ENCODE results near the gene GTPBP3. TPM values are rescaled to one million over a fixed set of nuclear protein-coding genes. Genes with fewer than 3 reads are reported as not detected.

The GTPBP3 gene
- total and polyA plus RNA-seq, 2 experiments from 2014 or later, result 25.4 to 67.8 TPM

DNA sequence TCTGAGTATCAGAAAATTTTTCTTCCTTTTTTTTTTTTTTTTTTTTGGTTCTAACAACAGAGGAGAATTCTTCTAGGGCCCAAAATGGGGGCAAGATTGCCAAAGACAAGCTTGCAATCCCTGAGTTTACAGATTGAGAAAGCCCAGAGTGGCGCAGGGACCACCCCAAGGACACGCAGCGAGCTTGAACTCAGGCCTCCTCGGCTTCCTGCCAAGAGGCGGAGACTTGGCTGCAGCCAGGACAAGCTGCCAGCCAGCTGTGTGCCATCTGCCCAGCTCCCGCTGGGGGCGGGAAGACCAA is 32.2 kb upstream of the GTPBP3 start (continued):
- TF ChIP-seq, protein P1, sequence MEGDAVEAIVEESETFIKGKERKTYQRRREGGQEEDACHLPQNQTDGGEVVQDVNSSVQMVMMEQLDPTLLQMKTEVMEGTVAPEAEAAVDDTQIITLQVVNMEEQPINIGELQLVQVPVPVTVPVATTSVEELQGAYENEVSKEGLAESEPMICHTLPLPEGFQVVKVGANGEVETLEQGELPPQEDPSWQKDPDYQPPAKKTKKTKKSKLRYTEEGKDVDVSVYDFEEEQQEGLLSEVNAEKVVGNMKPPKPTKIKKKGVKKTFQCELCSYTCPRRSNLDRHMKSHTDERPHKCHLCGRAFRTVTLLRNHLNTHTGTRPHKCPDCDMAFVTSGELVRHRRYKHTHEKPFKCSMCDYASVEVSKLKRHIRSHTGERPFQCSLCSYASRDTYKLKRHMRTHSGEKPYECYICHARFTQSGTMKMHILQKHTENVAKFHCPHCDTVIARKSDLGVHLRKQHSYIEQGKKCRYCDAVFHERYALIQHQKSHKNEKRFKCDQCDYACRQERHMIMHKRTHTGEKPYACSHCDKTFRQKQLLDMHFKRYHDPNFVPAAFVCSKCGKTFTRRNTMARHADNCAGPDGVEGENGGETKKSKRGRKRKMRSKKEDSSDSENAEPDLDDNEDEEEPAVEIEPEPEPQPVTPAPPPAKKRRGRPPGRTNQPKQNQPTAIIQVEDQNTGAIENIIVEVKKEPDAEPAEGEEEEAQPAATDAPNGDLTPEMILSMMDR (conservative IDR thresholded peaks at IDR 0.05; ENCODE audit: low read depth in 2 of 2), result no peak

DNA sequence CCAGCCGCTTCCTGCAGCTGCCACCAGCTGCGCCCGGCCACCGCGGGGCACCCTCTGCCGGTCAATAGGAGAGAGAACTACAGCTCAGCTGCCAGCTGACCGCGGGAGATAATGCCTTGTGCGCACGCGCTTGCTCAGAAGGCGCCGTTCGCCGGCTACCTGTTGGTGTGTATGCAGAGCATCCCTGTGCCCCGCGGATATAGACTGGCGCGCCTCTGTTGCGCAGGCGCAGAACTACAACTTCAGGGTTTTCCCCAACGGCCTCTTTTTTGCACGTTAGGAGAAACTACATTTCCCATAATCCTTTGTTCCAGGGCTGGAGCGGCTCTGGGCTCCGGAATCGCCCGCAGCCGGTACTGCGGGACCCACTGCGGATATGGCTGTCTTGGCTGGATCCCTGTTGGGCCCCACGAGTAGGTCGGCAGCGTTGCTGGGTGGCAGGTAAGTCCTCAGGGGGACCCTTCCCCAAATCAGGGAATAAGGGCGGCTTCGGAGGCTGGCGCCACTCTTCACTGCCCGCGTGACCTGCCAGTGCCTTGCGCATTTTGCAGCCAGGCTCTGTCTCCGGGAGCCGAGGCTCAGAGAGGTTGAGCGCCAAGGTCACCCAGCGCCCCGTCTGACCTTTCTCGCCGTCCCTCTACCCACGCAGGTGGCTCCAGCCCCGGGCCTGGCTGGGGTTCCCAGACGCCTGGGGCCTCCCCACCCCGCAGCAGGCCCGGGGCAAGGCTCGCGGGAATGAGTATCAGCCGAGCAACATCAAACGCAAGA is 31.7 kb upstream of the GTPBP3 start, which contains the start of gene MRPL34:
TSS of gene MRPL34 (plus strand) at position 356 of the 768 bp plus-strand sequence. CDS start at position 377, 21 bp downstream.
- Mint-ChIP-seq H3K27me3 (ENCODE audit: insufficient read depth, low read depth, poor library complexity) (peaks cover 31% of the 10 kb centered on the region), H3K9me3 (no peaks in the 10 kb centered on the region; the same call in 1 of the 3 replicates), H3K4me3 (peak within 1 kb of the TSS; percentile 95), H3K27ac (peak within 1 kb of the TSS; percentile 97), H3K36me3 (ENCODE audit: low read depth) (peaks cover 10% of the 10 kb centered on the region), H3K4me1 (peaks cover 41% of the 10 kb centered on the region)
- Histone ChIP-seq H3K27ac (ENCODE audit: low read depth) (peak within 1 kb of the TSS; percentile 92), H4K20me1 (replicated peaks; ENCODE audit: insufficient read depth) (peaks cover 10% of the 10 kb centered on the region), H3K79me2 (replicated peaks; ENCODE audit: insufficient read depth) (peaks cover 20% of the 10 kb centered on the region), H3K4me2 (peak within 1 kb of the TSS; percentile 79), H3K4me1 (ENCODE audit: insufficient read depth) (peaks cover 44% of the 10 kb centered on the region), H3K4me3 (peak within 1 kb of the TSS; percentile 91), H3K27me3 (ENCODE audit: insufficient read depth) (no peaks in the 10 kb centered on the region), H2AFZ (peak within 1 kb of the TSS; percentile 11; the same call in 1 of the 2 replicates), H3F3A (replicated peaks; ENCODE audit: low read depth) (peaks cover 44% of the 10 kb centered on the region), H3K9me2 (ENCODE audit: insufficient read depth) (no peaks in the 10 kb centered on the region), H3K36me3 (ENCODE audit: insufficient read depth) (no peaks in the 10 kb centered on the region)
- TF ChIP-seq, protein P2, sequence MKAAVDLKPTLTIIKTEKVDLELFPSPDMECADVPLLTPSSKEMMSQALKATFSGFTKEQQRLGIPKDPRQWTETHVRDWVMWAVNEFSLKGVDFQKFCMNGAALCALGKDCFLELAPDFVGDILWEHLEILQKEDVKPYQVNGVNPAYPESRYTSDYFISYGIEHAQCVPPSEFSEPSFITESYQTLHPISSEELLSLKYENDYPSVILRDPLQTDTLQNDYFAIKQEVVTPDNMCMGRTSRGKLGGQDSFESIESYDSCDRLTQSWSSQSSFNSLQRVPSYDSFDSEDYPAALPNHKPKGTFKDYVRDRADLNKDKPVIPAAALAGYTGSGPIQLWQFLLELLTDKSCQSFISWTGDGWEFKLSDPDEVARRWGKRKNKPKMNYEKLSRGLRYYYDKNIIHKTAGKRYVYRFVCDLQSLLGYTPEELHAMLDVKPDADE (IDR thresholded peaks at IDR 0.05), result peak; percentile 67; the same call in 1 of the 2 replicates
- TF ChIP-seq, protein P1 (conservative IDR thresholded peaks at IDR 0.05; ENCODE audit: low read depth in 2 of 2), result peak; percentile 65 to 74
- TF ChIP-seq EZH2 (IDR thresholded peaks at IDR 0.05; ENCODE audit: low read depth, unreplicated experiment) (no peak), POLR2AphosphoS5 (IDR thresholded peaks at IDR 0.05; ENCODE audit: low read depth) (peak; percentile 79)
- DNase-seq (ENCODE audit: low spot score), result peak; percentile 99
- peak; percentile 43 for ATAC-seq

DNA sequence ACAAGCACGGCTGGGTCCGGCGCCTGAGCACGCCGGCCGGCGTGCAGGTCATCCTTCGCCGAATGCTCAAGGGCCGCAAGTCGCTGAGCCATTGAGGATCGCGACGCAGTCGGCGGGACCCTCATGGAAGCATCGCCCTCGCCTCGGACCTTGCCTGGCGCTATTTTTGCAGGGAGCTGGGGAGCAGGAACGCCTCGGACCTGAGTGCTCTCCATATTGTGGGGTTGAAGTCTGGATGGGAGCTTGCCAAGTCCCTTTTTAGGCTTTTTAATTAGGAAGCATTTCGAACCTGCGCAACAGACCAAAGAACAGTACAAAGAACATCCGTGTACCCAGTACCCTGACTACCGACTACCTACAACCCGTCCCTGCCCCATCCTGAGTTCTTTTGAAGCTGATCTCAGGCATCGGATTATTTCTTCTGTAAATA is 31.1 kb upstream of the GTPBP3 start:
- Mint-ChIP-seq H3K4me3 (peak overlapping the region; percentile 95), H3K9me3 (no peaks in the 10 kb centered on the region; the same call in 1 of the 3 replicates), H3K27me3 (ENCODE audit: insufficient read depth, low read depth, poor library complexity) (peaks cover 31% of the 10 kb centered on the region), H3K36me3 (ENCODE audit: low read depth) (peaks cover 10% of the 10 kb centered on the region; the same call in 2 of the 3 replicates), H3K27ac (peak overlapping the region; percentile 97), H3K4me1 (peaks cover 42% of the 10 kb centered on the region)
- DNase-seq (ENCODE audit: low spot score), result peak; percentile 71
- peaks cover 46% of the 10 kb centered on the region for H3K4me1 ChIP-seq (ENCODE audit: insufficient read depth)
- peak overlapping the region; percentile 91 for H3K4me3 ChIP-seq
- H3F3A ChIP-seq (replicated peaks; ENCODE audit: low read depth), result peaks cover 45% of the 10 kb centered on the region
- peaks cover 26% of the 10 kb centered on the region for H3K79me2 ChIP-seq (replicated peaks; ENCODE audit: insufficient read depth)
- 0 out of 2 replicates have a peak overlapping the region, but pooled peaks have one; percentile 11 for H2AFZ ChIP-seq
- no peaks in the 10 kb centered on the region for H3K9me2 ChIP-seq (ENCODE audit: insufficient read depth)
- H3K27me3 ChIP-seq (ENCODE audit: insufficient read depth), result no peaks in the 10 kb centered on the region
- TF ChIP-seq NANOG (IDR thresholded peaks at IDR 0.05; ENCODE audit: borderline replicate concordance), result no peak
- H3K27ac ChIP-seq (ENCODE audit: low read depth), result peak overlapping the region; percentile 92
- ATAC-seq, result peak; percentile 0
- no peaks in the 10 kb centered on the region for H3K36me3 ChIP-seq (ENCODE audit: insufficient read depth)
- H3K4me2 ChIP-seq, result peak overlapping the region; percentile 79
- peaks cover 16% of the 10 kb centered on the region for H4K20me1 ChIP-seq (replicated peaks; ENCODE audit: insufficient read depth)
